Epithelial cell of esophagus (primary cell): ENCODE results near the gene DDX55.
A peak's percentile ranks its signal among the peaks of the same experiment; 100 is the strongest.

Source experiments
- DNase-seq: peaks from one replicate; pipeline ENCODE4 v3.0.0; 2010; ENCODE audit warnings: low read depth
- H3K4me3 ChIP-seq: 2 replicates; pipeline ENCODE4 v1.5.1; 2011; ENCODE audit warnings: mild to moderate bottlenecking, low read length, control low read depth
- TF ChIP-seq, protein P1 (sequence below): IDR thresholded peaks from 2 replicates; pipeline ENCODE4 v1.5.1; 2011; ENCODE audit warnings: low read depth, mild to moderate bottlenecking, low read length, control low read depth, inconsistent platforms; ENCODE audit not compliant: insufficient read depth; ENCODE audit errors: missing control alignments

Gene DDX55

DNA sequence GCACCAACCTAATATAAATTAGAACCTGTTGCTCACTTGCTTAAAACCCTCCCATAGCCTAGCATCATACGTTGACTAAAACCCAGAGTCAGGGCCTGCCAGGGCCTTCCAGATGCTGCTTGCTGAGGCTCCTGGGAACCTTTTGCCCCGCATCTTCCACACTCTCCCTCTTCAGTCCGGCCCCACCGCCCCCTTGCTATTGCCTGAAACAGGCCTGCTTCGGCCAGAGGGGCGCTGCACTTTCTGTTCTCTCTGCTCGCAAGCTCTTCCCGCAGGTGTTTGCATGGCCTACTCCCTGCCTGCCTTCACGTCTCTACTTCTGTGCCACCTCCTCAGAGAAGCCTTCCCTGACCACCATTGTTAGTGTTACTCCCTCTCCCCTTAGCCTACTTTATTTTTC lies 55.3 kb downstream of the DDX55 start:
- TF ChIP-seq, protein P1, sequence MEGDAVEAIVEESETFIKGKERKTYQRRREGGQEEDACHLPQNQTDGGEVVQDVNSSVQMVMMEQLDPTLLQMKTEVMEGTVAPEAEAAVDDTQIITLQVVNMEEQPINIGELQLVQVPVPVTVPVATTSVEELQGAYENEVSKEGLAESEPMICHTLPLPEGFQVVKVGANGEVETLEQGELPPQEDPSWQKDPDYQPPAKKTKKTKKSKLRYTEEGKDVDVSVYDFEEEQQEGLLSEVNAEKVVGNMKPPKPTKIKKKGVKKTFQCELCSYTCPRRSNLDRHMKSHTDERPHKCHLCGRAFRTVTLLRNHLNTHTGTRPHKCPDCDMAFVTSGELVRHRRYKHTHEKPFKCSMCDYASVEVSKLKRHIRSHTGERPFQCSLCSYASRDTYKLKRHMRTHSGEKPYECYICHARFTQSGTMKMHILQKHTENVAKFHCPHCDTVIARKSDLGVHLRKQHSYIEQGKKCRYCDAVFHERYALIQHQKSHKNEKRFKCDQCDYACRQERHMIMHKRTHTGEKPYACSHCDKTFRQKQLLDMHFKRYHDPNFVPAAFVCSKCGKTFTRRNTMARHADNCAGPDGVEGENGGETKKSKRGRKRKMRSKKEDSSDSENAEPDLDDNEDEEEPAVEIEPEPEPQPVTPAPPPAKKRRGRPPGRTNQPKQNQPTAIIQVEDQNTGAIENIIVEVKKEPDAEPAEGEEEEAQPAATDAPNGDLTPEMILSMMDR: no peak
- DNase-seq: no peak
- no peak overlapping the region for H3K4me3 ChIP-seq

DNA sequence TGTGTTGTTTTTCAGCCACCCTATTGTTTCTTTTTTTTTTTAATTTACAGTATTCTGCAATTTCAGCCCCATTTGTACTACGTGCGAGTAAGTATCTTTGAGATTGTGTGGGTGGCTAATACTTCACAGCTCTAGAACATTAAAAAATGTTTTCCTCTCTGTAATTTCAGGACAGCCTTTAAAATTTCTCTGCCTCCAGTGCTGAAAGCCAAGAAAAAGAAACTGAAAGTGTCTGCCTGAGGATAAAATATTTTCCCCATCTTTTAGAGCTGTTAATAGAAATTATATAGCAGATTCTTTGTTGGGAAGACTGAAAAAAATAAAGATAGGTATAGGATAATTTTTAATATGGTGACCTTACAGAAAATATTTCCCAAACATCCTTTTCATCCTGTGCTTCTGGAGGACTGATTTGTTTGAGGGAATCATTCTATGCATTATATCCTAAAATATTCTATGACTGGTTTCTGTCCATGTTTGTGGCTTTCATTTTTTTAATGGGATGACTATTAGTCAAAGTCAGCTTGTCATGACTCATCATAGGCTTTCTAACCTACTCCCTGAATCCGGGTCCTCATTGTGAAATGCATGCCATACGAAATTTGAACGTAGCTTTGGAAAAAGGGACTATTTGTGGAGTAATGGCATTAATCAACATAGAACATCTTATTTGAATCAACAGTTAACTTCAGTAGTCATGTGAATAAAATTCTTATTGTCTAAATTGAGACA lies 58.3 kb downstream of the DDX55 start:
- H3K4me3 ChIP-seq: no peak overlapping the region
- DNase-seq: peak; percentile 90

DNA sequence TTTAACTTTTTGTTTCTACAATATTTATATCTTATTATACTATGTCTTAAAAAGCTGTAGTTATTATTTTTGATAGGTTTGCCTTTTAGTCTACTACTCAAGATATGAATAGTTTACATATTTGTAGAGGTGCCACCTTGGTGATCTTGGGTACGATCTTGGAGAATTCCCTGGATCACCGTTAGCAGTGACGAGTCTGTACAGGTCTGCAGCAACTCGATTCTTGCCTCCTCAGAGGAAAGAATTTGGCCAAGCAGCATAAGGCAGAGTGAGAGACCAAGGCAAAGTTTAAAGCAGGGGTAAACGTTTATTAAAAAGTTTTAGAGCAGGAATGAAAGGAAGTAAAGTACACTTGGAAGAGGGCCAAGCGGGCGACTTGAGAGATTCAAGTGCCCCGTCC lies 65.9 kb downstream of the DDX55 start:
- TF ChIP-seq, protein P1: no peak

More for the DNA sequence above, 58.3 kb downstream of the DDX55 start:
- TF ChIP-seq, protein P1: no peak

More for the DNA sequence above, 65.9 kb downstream of the DDX55 start:
- no peak overlapping the region for H3K4me3 ChIP-seq
- DNase-seq: peak; percentile 54
